GM23248 (cell line): ENCODE results near the gene PSENEN. TPM values are rescaled to one million over a fixed set of nuclear protein-coding genes. Genes with fewer than 3 reads are reported as not detected.

Source experiments
- DNase-seq: peaks from one replicate; pipeline ENCODE4 v3.0.0-alpha.2; 2015
- H2AFZ ChIP-seq: fragments of 200-600 bp; sonication (generic); 2 replicates; pipeline ENCODE4 v1.6.1; 2016; ENCODE audit warnings: antibody characterized with exemption
- H3F3A ChIP-seq: fragments of 200-600 bp; sonication (generic); 2 replicates; pipeline ENCODE4 v1.6.1; 2016; ENCODE audit warnings: mild to moderate bottlenecking, antibody characterized with exemption, mixed run types; ENCODE audit not compliant: insufficient read depth
- H3K27ac ChIP-seq: fragments of 200-600 bp; sonication (generic); 2 replicates; pipeline ENCODE4 v1.5.1; 2016; ENCODE audit warnings: mild to moderate bottlenecking
- H3K27me3 ChIP-seq: fragments of 200-600 bp; sonication (generic); replicated peaks from 2 replicates; pipeline ENCODE4 v1.6.1; 2016; ENCODE audit warnings: mild to moderate bottlenecking; ENCODE audit not compliant: insufficient read depth
- H3K36me3 ChIP-seq: fragments of 200-600 bp; sonication (generic); 2 replicates; pipeline ENCODE4 v1.6.1; 2016; ENCODE audit warnings: low read depth, mild to moderate bottlenecking
- H3K4me1 ChIP-seq: fragments of 200-600 bp; sonication (generic); 2 replicates; pipeline ENCODE4 v1.6.1; 2016; ENCODE audit warnings: mild to moderate bottlenecking; ENCODE audit not compliant: insufficient read depth
- H3K4me2 ChIP-seq: fragments of 200-600 bp; sonication (generic); one replicate; pipeline ENCODE4 v1.6.1; 2016; ENCODE audit warnings: mild to moderate bottlenecking; ENCODE audit not compliant: unreplicated experiment
- H3K4me3 ChIP-seq: fragments of 200-600 bp; sonication (generic); 2 replicates; pipeline ENCODE4 v1.5.1; 2016; ENCODE audit warnings: mild to moderate bottlenecking
- H3K79me2 ChIP-seq: fragments of 200-600 bp; sonication (generic); 2 replicates; pipeline ENCODE4 v1.6.1; 2016; ENCODE audit warnings: mild to moderate bottlenecking; ENCODE audit not compliant: insufficient read depth
- H3K9ac ChIP-seq: fragments of 200-600 bp; sonication (generic); 2 replicates; pipeline ENCODE4 v1.6.1; 2016; ENCODE audit warnings: mild to moderate bottlenecking
- H3K9me2 ChIP-seq: fragments of 200-600 bp; sonication (generic); 2 replicates; pipeline ENCODE4 v1.6.1; 2016; ENCODE audit warnings: mixed run types, mild to moderate bottlenecking, moderate library complexity; ENCODE audit not compliant: insufficient read depth
- H3K9me3 ChIP-seq: fragments of 200-600 bp; sonication (generic); one replicate; pipeline ENCODE4 v1.6.1; 2017; ENCODE audit warnings: low read depth
- H4K20me1 ChIP-seq: fragments of 200-600 bp; sonication (generic); 2 replicates; pipeline ENCODE4 v1.6.0; 2016; ENCODE audit not compliant: insufficient read depth
- EZH2 ChIP-seq: fragments of 200-600 bp; sonication (generic); IDR thresholded peaks from 2 replicates; pipeline ENCODE4 v1.6.1; 2018; ENCODE audit warnings: antibody characterized with exemption, mild to moderate bottlenecking; ENCODE audit not compliant: insufficient read depth, poor library complexity, severe bottlenecking
- EZH2phosphoT487 ChIP-seq: fragments of 200-600 bp; sonication (generic); IDR thresholded peaks from 2 replicates; pipeline ENCODE4 v1.6.1; 2018; ENCODE audit warnings: antibody characterized with exemption, moderate library complexity, mild to moderate bottlenecking, low read depth; ENCODE audit not compliant: insufficient read depth
- WGBS, 2 experiments: methylation state at CpG; one replicate each; pipeline ENCODE4 v1.1.6; 2015 to 2017; ENCODE audit warnings: low lambda C conversion rate in 2 of 2, low coverage in 1 of 2; ENCODE audit errors: missing lambda C conversion rate in 2 of 2; 5-methylcytosine and 5-hydroxymethylcytosine counted together
- in situ Hi-C: fragments of 300-500 bp; cut with MboI; formaldehyde crosslinking; loops from 2 replicates; pipeline ENCODE4 v1.15.0; 2020
- polyA plus RNA-seq: library from polyadenylated mRNA; unstranded; fragments of >200 nt; fragmentation: Nextera tagmentation; extraction: Ambion mirVana; gene quantifications from 2 replicates; pipeline ENCODE4 v1.2.1, GENCODE V29; 2016
- total RNA-seq: library from RNA; depleted of rRNA; stranded (reverse); fragments of >200 nt; shearing (Covaris generic); gene quantifications from 2 replicates; pipeline ENCODE4 v1.2.3, GENCODE V29; 2014

Gene PSENEN
- total and polyA plus RNA-seq, 2 experiments from 2014 or later: 21.6 to 108 TPM

- no peak for DNase-seq
- peaks cover 37% of the 10 kb centered on the region for H3K79me2 ChIP-seq
- H3K9me2 ChIP-seq: no peaks in the 10 kb centered on the region
- no peaks in the 10 kb centered on the region for H4K20me1 ChIP-seq
- H3K27ac ChIP-seq: no peak overlapping the region
- peaks cover 25% of the 10 kb centered on the region; the same call in 1 of the 2 replicates for H3K36me3 ChIP-seq
- H3K9ac ChIP-seq: no peak overlapping the region
- WGBS, 2 experiments: 98 to 99% methylated on average over 12 of the region's 12 CpGs
- H3K4me2 ChIP-seq: no peak overlapping the region
- no peak overlapping the region for H3K4me3 ChIP-seq
- H3K9me3 ChIP-seq: no peaks in the 10 kb centered on the region
- H3F3A ChIP-seq: no peaks in the 10 kb centered on the region
- no peak overlapping the region for H2AFZ ChIP-seq
- no peaks in the 10 kb centered on the region for H3K4me1 ChIP-seq
- in situ Hi-C loops: no loop called here
- no peaks in the 10 kb centered on the region for H3K27me3 ChIP-seq
- TF ChIP-seq EZH2phosphoT487 (no peak), EZH2 (no peak)
Measured at GRCh38 chr19:35724560-35724959, 20.9 kb upstream of the PSENEN start.

GRCh38 chr19:35725216-35725861 lies 20.1 kb upstream of the PSENEN start:
- in situ Hi-C loops: no loop called here
- H2AFZ ChIP-seq: no peak overlapping the region
- WGBS, 2 experiments: 92 to 93% methylated on average over 20 to 23 of the region's 23 CpGs
- no peak for DNase-seq
- TF ChIP-seq EZH2: no peak
- TF ChIP-seq EZH2phosphoT487: no peak
- H3K4me2 ChIP-seq: no peak overlapping the region
- no peak overlapping the region for H3K27ac ChIP-seq
- H3K4me1 ChIP-seq: no peaks in the 10 kb centered on the region
- H3F3A ChIP-seq: no peaks in the 10 kb centered on the region
- H4K20me1 ChIP-seq: no peaks in the 10 kb centered on the region
- no peaks in the 10 kb centered on the region for H3K9me2 ChIP-seq
- H3K79me2 ChIP-seq: peaks cover 29% of the 10 kb centered on the region
- H3K4me3 ChIP-seq: no peak overlapping the region
- peaks cover 28% of the 10 kb centered on the region; the same call in 1 of the 2 replicates for H3K36me3 ChIP-seq
- H3K9ac ChIP-seq: no peak overlapping the region
- no peaks in the 10 kb centered on the region for H3K9me3 ChIP-seq
- H3K27me3 ChIP-seq: no peaks in the 10 kb centered on the region

GRCh38 chr19:35727053-35727955 lies 18.1 kb upstream of the PSENEN start:
- Histone ChIP-seq H3K4me3 (no peak overlapping the region), H3K79me2 (peaks cover 13% of the 10 kb centered on the region; the same call in 1 of the 2 replicates), H3K27me3 (no peaks in the 10 kb centered on the region), H3K9ac (no peak overlapping the region), H3F3A (no peaks in the 10 kb centered on the region), H4K20me1 (no peaks in the 10 kb centered on the region), H3K9me3 (no peaks in the 10 kb centered on the region), H3K9me2 (no peaks in the 10 kb centered on the region), H2AFZ (no peak overlapping the region), H3K4me2 (no peak overlapping the region), H3K27ac (no peak overlapping the region), H3K36me3 (peaks cover 36% of the 10 kb centered on the region; the same call in 1 of the 2 replicates), H3K4me1 (no peaks in the 10 kb centered on the region)
- DNase-seq: no peak
- WGBS, 2 experiments: 92 to 96% methylated on average over 25 of the region's 25 CpGs
- in situ Hi-C loops: no loop called here
- TF ChIP-seq EZH2 (no peak), EZH2phosphoT487 (no peak)

GRCh38 chr19:35727956-35728706 lies 17.3 kb upstream of the PSENEN start:
- no peak overlapping the region for H3K4me3 ChIP-seq
- no peak overlapping the region for H3K4me2 ChIP-seq

More at GRCh38 chr19:35727956-35728706, 17.3 kb upstream of the PSENEN start:
- TF ChIP-seq EZH2 (no peak), EZH2phosphoT487 (no peak)
- DNase-seq: no peak
- peaks cover 36% of the 10 kb centered on the region; the same call in 1 of the 2 replicates for H3K36me3 ChIP-seq
- 0 out of 2 replicates have a peak, but pooled peaks cover 7% of the 10 kb centered on the region for H3K79me2 ChIP-seq
- no peaks in the 10 kb centered on the region for H3K27me3 ChIP-seq
- H3K27ac ChIP-seq: no peak overlapping the region
- H3K4me1 ChIP-seq: no peaks in the 10 kb centered on the region
- no peak overlapping the region for H3K9ac ChIP-seq
- WGBS, 2 experiments: 89 to 94% methylated on average over 18 to 19 of the region's 19 CpGs
- no peaks in the 10 kb centered on the region for H3F3A ChIP-seq
- no peaks in the 10 kb centered on the region for H3K9me3 ChIP-seq
- H3K9me2 ChIP-seq: no peaks in the 10 kb centered on the region
- no peaks in the 10 kb centered on the region for H4K20me1 ChIP-seq
- in situ Hi-C loops: no loop called here
- no peak overlapping the region for H2AFZ ChIP-seq
